ENCODE results near the gene TP53BP1.

Gene TP53BP1

GRCh38 chr15:43498990-43499389, 6.0 kb upstream of the TP53BP1 start:
- H3K36me3 ChIP-seq (ENCODE audit: control insufficient read depth, insufficient read depth, low read length) = no peaks in the 10 kb centered on the region
- no peak overlapping the region for H3K9ac ChIP-seq (ENCODE audit: low read length)
- no peak overlapping the region for H3K4me3 ChIP-seq (ENCODE audit: low read length)
- H3K4me1 ChIP-seq (ENCODE audit: control insufficient read depth, insufficient read depth, low read length) = no peaks in the 10 kb centered on the region
- H3K27me3 ChIP-seq (ENCODE audit: control insufficient read depth, insufficient read depth, low read length) = no peaks in the 10 kb centered on the region
- H3K9me3 ChIP-seq (ENCODE audit: control insufficient read depth, low read length) = no peaks in the 10 kb centered on the region

- H3K9ac ChIP-seq (ENCODE audit: low read length) = peak overlapping the region; percentile 75
- no peaks in the 10 kb centered on the region for H3K36me3 ChIP-seq (ENCODE audit: control insufficient read depth, insufficient read depth, low read length)
- no peaks in the 10 kb centered on the region for H3K9me3 ChIP-seq (ENCODE audit: control insufficient read depth, low read length)
- no peak overlapping the region for H3K4me3 ChIP-seq (ENCODE audit: low read length)
- no peaks in the 10 kb centered on the region for H3K27me3 ChIP-seq (ENCODE audit: control insufficient read depth, insufficient read depth, low read length)
- H3K4me1 ChIP-seq (ENCODE audit: control insufficient read depth, insufficient read depth, low read length) = peaks cover 5% of the 10 kb centered on the region
Observed at GRCh38 chr15:43493703-43494472, 932 bp upstream of the TP53BP1 start.

- Histone ChIP-seq H3K36me3 (ENCODE audit: control insufficient read depth, insufficient read depth, low read length) (no peaks in the 10 kb centered on the region), H3K9me3 (ENCODE audit: control insufficient read depth, low read length) (no peaks in the 10 kb centered on the region), H3K4me3 (ENCODE audit: low read length) (peak overlapping the region; percentile 79), H3K9ac (ENCODE audit: low read length) (peak overlapping the region; percentile 75), H3K27me3 (ENCODE audit: control insufficient read depth, insufficient read depth, low read length) (no peaks in the 10 kb centered on the region), H3K4me1 (ENCODE audit: control insufficient read depth, insufficient read depth, low read length) (peaks cover 5% of the 10 kb centered on the region)
Observed at GRCh38 chr15:43492266-43492665, 690 bp downstream of the TP53BP1 start.

- no peak overlapping the region for H3K9ac ChIP-seq (ENCODE audit: low read length)
- peaks cover 5% of the 10 kb centered on the region for H3K4me1 ChIP-seq (ENCODE audit: control insufficient read depth, insufficient read depth, low read length)
- no peaks in the 10 kb centered on the region for H3K27me3 ChIP-seq (ENCODE audit: control insufficient read depth, insufficient read depth, low read length)
Observed at GRCh38 chr15:43489191-43489590, 3.8 kb downstream of the TP53BP1 start.

GRCh38 chr15:43488790-43489189, 4.2 kb downstream of the TP53BP1 start:
- no peaks in the 10 kb centered on the region for H3K27me3 ChIP-seq (ENCODE audit: control insufficient read depth, insufficient read depth, low read length)
- no peak overlapping the region for H3K9ac ChIP-seq (ENCODE audit: low read length)
- H3K4me1 ChIP-seq (ENCODE audit: control insufficient read depth, insufficient read depth, low read length) = peaks cover 5% of the 10 kb centered on the region
- H3K36me3 ChIP-seq (ENCODE audit: control insufficient read depth, insufficient read depth, low read length) = no peaks in the 10 kb centered on the region
- H3K4me3 ChIP-seq (ENCODE audit: low read length) = no peak overlapping the region
- no peaks in the 10 kb centered on the region for H3K9me3 ChIP-seq (ENCODE audit: control insufficient read depth, low read length)

More at GRCh38 chr15:43489191-43489590, 3.8 kb downstream of the TP53BP1 start:
- Histone ChIP-seq H3K36me3 (ENCODE audit: control insufficient read depth, insufficient read depth, low read length) (no peaks in the 10 kb centered on the region), H3K9me3 (ENCODE audit: control insufficient read depth, low read length) (no peaks in the 10 kb centered on the region), H3K4me3 (ENCODE audit: low read length) (no peak overlapping the region)

GRCh38 chr15:43487271-43487895, 5.6 kb downstream of the TP53BP1 start:
- no peak overlapping the region for H3K9ac ChIP-seq (ENCODE audit: low read length)
- peaks cover 4% of the 10 kb centered on the region for H3K4me1 ChIP-seq (ENCODE audit: control insufficient read depth, insufficient read depth, low read length)
- H3K4me3 ChIP-seq (ENCODE audit: low read length) = no peak overlapping the region
- no peaks in the 10 kb centered on the region for H3K36me3 ChIP-seq (ENCODE audit: control insufficient read depth, insufficient read depth, low read length)
- H3K27me3 ChIP-seq (ENCODE audit: control insufficient read depth, insufficient read depth, low read length) = no peaks in the 10 kb centered on the region
- H3K9me3 ChIP-seq (ENCODE audit: control insufficient read depth, low read length) = no peaks in the 10 kb centered on the region

- Histone ChIP-seq H3K9ac (ENCODE audit: low read length) (no peak overlapping the region), H3K4me3 (ENCODE audit: low read length) (no peak overlapping the region), H3K36me3 (ENCODE audit: control insufficient read depth, insufficient read depth, low read length) (no peaks in the 10 kb centered on the region), H3K9me3 (ENCODE audit: control insufficient read depth, low read length) (no peaks in the 10 kb centered on the region), H3K4me1 (ENCODE audit: control insufficient read depth, insufficient read depth, low read length) (no peaks in the 10 kb centered on the region), H3K27me3 (ENCODE audit: control insufficient read depth, insufficient read depth, low read length) (no peaks in the 10 kb centered on the region)
Observed at GRCh38 chr15:43484455-43484854, 8.5 kb downstream of the TP53BP1 start.

GRCh38 chr15:43483297-43484128, 9.4 kb downstream of the TP53BP1 start:
- H3K4me3 ChIP-seq (ENCODE audit: low read length) = no peak overlapping the region
- H3K9me3 ChIP-seq (ENCODE audit: control insufficient read depth, low read length) = no peaks in the 10 kb centered on the region
- no peaks in the 10 kb centered on the region for H3K4me1 ChIP-seq (ENCODE audit: control insufficient read depth, insufficient read depth, low read length)
- no peak overlapping the region for H3K9ac ChIP-seq (ENCODE audit: low read length)
- no peaks in the 10 kb centered on the region for H3K27me3 ChIP-seq (ENCODE audit: control insufficient read depth, insufficient read depth, low read length)
- H3K36me3 ChIP-seq (ENCODE audit: control insufficient read depth, insufficient read depth, low read length) = no peaks in the 10 kb centered on the region

- H3K27me3 ChIP-seq (ENCODE audit: control insufficient read depth, insufficient read depth, low read length) = no peaks in the 10 kb centered on the region
- no peak overlapping the region for H3K9ac ChIP-seq (ENCODE audit: low read length)
- no peaks in the 10 kb centered on the region for H3K9me3 ChIP-seq (ENCODE audit: control insufficient read depth, low read length)
- H3K4me3 ChIP-seq (ENCODE audit: low read length) = no peak overlapping the region
- no peaks in the 10 kb centered on the region for H3K4me1 ChIP-seq (ENCODE audit: control insufficient read depth, insufficient read depth, low read length)
- H3K36me3 ChIP-seq (ENCODE audit: control insufficient read depth, insufficient read depth, low read length) = peaks cover 4% of the 10 kb centered on the region
Observed at GRCh38 chr15:43473885-43474284, 19.1 kb downstream of the TP53BP1 start.

- H3K9ac ChIP-seq (ENCODE audit: low read length) = no peak overlapping the region
- H3K9me3 ChIP-seq (ENCODE audit: control insufficient read depth, low read length) = no peaks in the 10 kb centered on the region
- H3K36me3 ChIP-seq (ENCODE audit: control insufficient read depth, insufficient read depth, low read length) = no peaks in the 10 kb centered on the region
- H3K27me3 ChIP-seq (ENCODE audit: control insufficient read depth, insufficient read depth, low read length) = no peaks in the 10 kb centered on the region
- no peak overlapping the region for H3K4me3 ChIP-seq (ENCODE audit: low read length)
- no peaks in the 10 kb centered on the region for H3K4me1 ChIP-seq (ENCODE audit: control insufficient read depth, insufficient read depth, low read length)
Observed at GRCh38 chr15:43471975-43472374, 21.0 kb downstream of the TP53BP1 start.

GRCh38 chr15:43469867-43470266, 23.1 kb downstream of the TP53BP1 start:
- Histone ChIP-seq H3K36me3 (ENCODE audit: control insufficient read depth, insufficient read depth, low read length) (no peaks in the 10 kb centered on the region), H3K4me3 (ENCODE audit: low read length) (no peak overlapping the region), H3K9me3 (ENCODE audit: control insufficient read depth, low read length) (no peaks in the 10 kb centered on the region), H3K4me1 (ENCODE audit: control insufficient read depth, insufficient read depth, low read length) (no peaks in the 10 kb centered on the region), H3K27me3 (ENCODE audit: control insufficient read depth, insufficient read depth, low read length) (no peaks in the 10 kb centered on the region), H3K9ac (ENCODE audit: low read length) (no peak overlapping the region)

GRCh38 chr15:43465100-43465499, 27.9 kb downstream of the TP53BP1 start:
- Histone ChIP-seq H3K9ac (ENCODE audit: low read length) (no peak overlapping the region), H3K27me3 (ENCODE audit: control insufficient read depth, insufficient read depth, low read length) (no peaks in the 10 kb centered on the region), H3K4me3 (ENCODE audit: low read length) (no peak overlapping the region), H3K36me3 (ENCODE audit: control insufficient read depth, insufficient read depth, low read length) (no peaks in the 10 kb centered on the region), H3K9me3 (ENCODE audit: control insufficient read depth, low read length) (no peaks in the 10 kb centered on the region), H3K4me1 (ENCODE audit: control insufficient read depth, insufficient read depth, low read length) (no peaks in the 10 kb centered on the region)

All from mucosa of stomach (tissue), 1 donor.